ENCODE data around the gene CADPS. TPM values are rescaled to one million over a fixed set of nuclear protein-coding genes. Genes with fewer than 3 reads are reported as not detected.
A peak's percentile ranks its signal among the peaks of the same experiment; 100 is the strongest.

Gene CADPS
- polyA plus RNA-seq, 2 of the 4 experiments (the other 2 are of a cell fraction) = not detected

DNA sequence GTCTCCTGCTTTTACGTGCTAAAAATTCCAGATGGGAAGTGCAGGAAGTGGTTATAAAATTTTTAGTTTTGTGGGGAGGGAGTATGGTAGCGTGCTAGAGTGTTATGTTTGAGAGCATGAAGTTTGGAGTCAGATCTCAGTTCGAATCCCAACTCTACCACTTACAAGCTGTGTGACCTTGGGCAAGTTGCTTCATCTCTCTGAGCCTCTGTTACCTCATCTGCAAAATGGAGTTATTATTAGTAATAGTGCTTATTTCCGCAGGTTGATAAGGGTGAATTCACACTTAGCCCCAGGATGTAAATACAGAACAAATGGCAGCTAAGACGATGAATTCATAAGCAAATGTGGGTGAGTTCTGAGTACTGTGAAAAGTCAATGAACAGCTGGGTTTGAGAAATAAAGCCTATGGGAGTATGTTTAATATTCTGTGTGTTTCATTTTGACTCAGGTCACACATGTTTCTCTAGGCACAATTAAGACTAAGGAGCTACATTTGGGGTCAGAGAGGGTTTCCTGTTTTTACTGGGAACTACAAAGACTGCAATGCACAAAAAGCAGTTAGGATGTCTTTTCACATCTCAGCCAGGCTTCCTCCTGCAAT lies 428.8 kb downstream of the CADPS start:
- H3K9me3 ChIP-seq = no peaks in the 10 kb centered on the region
- WGBS (ENCODE audit: missing lambda C conversion rate) = 71% methylated on average over 5 of the region's 5 CpGs
- POLR2A ChIA-PET = no interaction called here
- no peak for DNase-seq (ENCODE audit: low read depth in 1 of 2, low spot score in 1 of 2)
- no peak overlapping the region for H3K27ac ChIP-seq
- H3K4me3 ChIP-seq = no peak overlapping the region
- no peak for ATAC-seq
- CTCF ChIA-PET = no interaction called here
- no peak for FAIRE-seq
- no peak for TF ChIP-seq BHLHE40 (IDR thresholded peaks at IDR 0.05; ENCODE audit: low read depth, low read length)
- no peak for TF ChIP-seq CEBPB (IDR thresholded peaks at IDR 0.05)
- no peak for TF ChIP-seq NR3C1 (IDR thresholded peaks at IDR 0.05)
- TF ChIP-seq EP300 (IDR thresholded peaks at IDR 0.05) = no peak
- TF ChIP-seq SMC3 (IDR thresholded peaks at IDR 0.05) = no peak
- TF ChIP-seq KDM1A (IDR thresholded peaks at IDR 0.05; ENCODE audit: low read depth) = no peak
- TF ChIP-seq, protein P1, sequence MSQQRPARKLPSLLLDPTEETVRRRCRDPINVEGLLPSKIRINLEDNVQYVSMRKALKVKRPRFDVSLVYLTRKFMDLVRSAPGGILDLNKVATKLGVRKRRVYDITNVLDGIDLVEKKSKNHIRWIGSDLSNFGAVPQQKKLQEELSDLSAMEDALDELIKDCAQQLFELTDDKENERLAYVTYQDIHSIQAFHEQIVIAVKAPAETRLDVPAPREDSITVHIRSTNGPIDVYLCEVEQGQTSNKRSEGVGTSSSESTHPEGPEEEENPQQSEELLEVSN (IDR thresholded peaks at IDR 0.05; ENCODE audit: borderline replicate concordance, low read depth) = no peak
- TF ChIP-seq, protein P2, sequence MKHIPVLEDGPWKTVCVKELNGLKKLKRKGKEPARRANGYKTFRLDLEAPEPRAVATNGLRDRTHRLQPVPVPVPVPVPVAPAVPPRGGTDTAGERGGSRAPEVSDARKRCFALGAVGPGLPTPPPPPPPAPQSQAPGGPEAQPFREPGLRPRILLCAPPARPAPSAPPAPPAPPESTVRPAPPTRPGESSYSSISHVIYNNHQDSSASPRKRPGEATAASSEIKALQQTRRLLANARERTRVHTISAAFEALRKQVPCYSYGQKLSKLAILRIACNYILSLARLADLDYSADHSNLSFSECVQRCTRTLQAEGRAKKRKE (CRISPR knock-in tag; IDR thresholded peaks at IDR 0.05; ENCODE audit: low read depth) = no peak
- TF ChIP-seq MAZ (IDR thresholded peaks at IDR 0.05; ENCODE audit: borderline replicate concordance, low read depth, low read length) = no peak
- no peak for TF ChIP-seq JUN (IDR thresholded peaks at IDR 0.05)
- no peaks in the 10 kb centered on the region for H3K4me1 ChIP-seq
- no peak overlapping the region for H3K4me2 ChIP-seq

DNA sequence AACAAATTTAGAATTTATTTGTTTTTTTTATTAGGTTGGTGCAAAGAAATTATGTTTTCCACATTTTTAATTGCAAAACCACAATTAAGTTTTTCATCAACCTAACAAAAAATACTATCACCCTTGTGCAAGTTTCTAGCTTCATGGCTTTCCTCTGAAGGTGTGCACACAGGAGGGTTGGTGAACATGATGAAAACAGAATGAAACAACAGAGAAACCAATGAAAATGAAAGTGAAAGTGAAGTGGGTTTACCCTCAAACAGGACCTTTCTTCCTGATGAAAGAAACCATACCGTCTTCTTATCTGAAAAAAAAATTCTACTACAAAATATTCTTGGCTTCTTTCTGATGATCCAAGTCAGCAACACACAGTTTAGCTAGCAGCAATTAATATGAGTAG lies 429.9 kb downstream of the CADPS start:
- FAIRE-seq (no peak), DNase-seq (ENCODE audit: low read depth in 1 of 2, low spot score in 1 of 2) (no peak), ATAC-seq (no peak)
- no peaks in the 10 kb centered on the region for H3K4me1 ChIP-seq
- peak overlapping the region; percentile 38; the same call in 2 of the 3 replicates for H3K4me2 ChIP-seq
- H3K9me3 ChIP-seq = no peaks in the 10 kb centered on the region
- ChIA-PET CTCF (no interaction called here), POLR2A (no interaction called here)
- TF ChIP-seq HOXB13 (CRISPR knock-in tag; IDR thresholded peaks at IDR 0.05; ENCODE audit: low read depth) (no peak), CHD4 (IDR thresholded peaks at IDR 0.05; ENCODE audit: borderline replicate concordance) (no peak), ZSCAN20 (CRISPR knock-in tag; IDR thresholded peaks at IDR 0.05) (no peak), GATA3 (IDR thresholded peaks at IDR 0.05; ENCODE audit: borderline replicate concordance) (no peak), NPAS2 (CRISPR knock-in tag; IDR thresholded peaks at IDR 0.05; ENCODE audit: borderline replicate concordance) (no peak), RAD21 (conservative IDR thresholded peaks at IDR 0.05 in 1 of 2, IDR thresholded peaks at IDR 0.05 in 1 of 2) (no peak), JUN (IDR thresholded peaks at IDR 0.05) (no peak), HOXB5 (CRISPR knock-in tag; IDR thresholded peaks at IDR 0.05) (no peak), TFCP2L1 (CRISPR knock-in tag; IDR thresholded peaks at IDR 0.05) (no peak), CEBPB (IDR thresholded peaks at IDR 0.05) (no peak), ZC3H11A (IDR thresholded peaks at IDR 0.05) (no peak), REST (IDR thresholded peaks at IDR 0.05) (no peak)
- TF ChIP-seq, protein P3, sequence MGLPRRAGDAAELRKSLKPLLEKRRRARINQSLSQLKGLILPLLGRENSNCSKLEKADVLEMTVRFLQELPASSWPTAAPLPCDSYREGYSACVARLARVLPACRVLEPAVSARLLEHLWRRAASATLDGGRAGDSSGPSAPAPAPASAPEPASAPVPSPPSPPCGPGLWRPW (IDR thresholded peaks at IDR 0.05) = no peak
- no peak overlapping the region for H3K4me3 ChIP-seq
- 12% methylated on average over 1 of the region's 1 CpG for WGBS (ENCODE audit: missing lambda C conversion rate)
- no peak overlapping the region for H3K27ac ChIP-seq

Measured in A549 (cell line).